Endothelial cell of umbilical vein (primary cell): ENCODE measurements around the gene EXD2. TPM values are rescaled to one million over a fixed set of nuclear protein-coding genes. Genes with fewer than 3 reads are reported as not detected.

Experiments used
- BruUV-seq: library from RNA; stranded (reverse); fragments of 400-500 nt; replicated peaks from 2 replicates; lab custom pipeline; 2021; lab: Mats Ljungman, UMichigan
- CTCF ChIA-PET: fragments of 300-600, 350-600 bp; sonication (Branson Sonifier 250); formaldehyde crosslinking; loops from one replicate; lab custom pipeline; 2021; ENCODE audit warnings: antibody characterized with exemption, inconsistent platforms; lab: Charles Lee
- POLR2A ChIA-PET: fragments of 300-600, 350-600 bp; sonication (Branson Sonifier 250); formaldehyde crosslinking; loops from one replicate; lab custom pipeline; 2021; ENCODE audit warnings: antibody characterized with exemption, inconsistent platforms; lab: Charles Lee
- DNase-seq: peaks from one replicate; pipeline ENCODE4 v3.0.0-alpha.2; 2011; ENCODE audit warnings: low read depth, low spot score
- FAIRE-seq: peaks from 2 replicates; lab custom pipeline; 2011; peaks lifted over from hg19 to GRCh38; lab: Jason Lieb, UNC
- H2AFZ ChIP-seq: 2 replicates; pipeline ENCODE4 v1.6.0; 2012; ENCODE audit warnings: low read depth, low read length, control low read depth, inconsistent platforms
- H3K27ac ChIP-seq: 2 replicates; pipeline ENCODE4 v1.5.1; 2011; ENCODE audit warnings: low read depth, mild to moderate bottlenecking, control low read depth, low read length, moderate library complexity; ENCODE audit not compliant: insufficient read depth
- H3K27me3 ChIP-seq, 2 experiments: 2 replicates each; pipeline versions ENCODE4 v1.6.0 to v1.6.1; 2011; ENCODE audit warnings: low read length in 2 of 2, mixed read lengths in 1 of 2; ENCODE audit not compliant: control insufficient read depth in 2 of 2, insufficient read depth in 2 of 2
- H3K36me3 ChIP-seq, 2 experiments: 2 replicates in 1 of 2; 3 replicates in 1 of 2; pipeline ENCODE4 v1.5.1; 2011; ENCODE audit warnings: low read length in 2 of 2, mild to moderate bottlenecking in 1 of 2, moderate library complexity in 1 of 2; ENCODE audit not compliant: control insufficient read depth in 2 of 2, insufficient read depth in 2 of 2; ENCODE audit errors: extremely low read depth in 1 of 2
- H3K4me1 ChIP-seq: 3 replicates; pipeline ENCODE4 v1.5.1; 2011; ENCODE audit warnings: mild to moderate bottlenecking, low read length; ENCODE audit not compliant: control insufficient read depth, insufficient read depth; ENCODE audit errors: extremely low read depth
- H3K4me2 ChIP-seq: 2 replicates; pipeline ENCODE4 v1.6.1; 2011; ENCODE audit warnings: low read length, control low read depth, mixed read lengths; ENCODE audit not compliant: insufficient read depth
- H3K4me3 ChIP-seq, 3 experiments: fragments of 200-600 bp in 1 of 3; sonication (generic), shearing (Covaris generic) in 1 of 3; replicated peaks in 1 of 3; 2 replicates each; pipeline ENCODE4 v1.5.1; 2011 to 2016; ENCODE audit warnings: control low read depth in 3 of 3, low read length in 3 of 3, mild to moderate bottlenecking in 2 of 3, inconsistent platforms in 1 of 3, low read depth in 1 of 3, moderate library complexity in 1 of 3; ENCODE audit not compliant: insufficient read depth in 1 of 3
- H3K79me2 ChIP-seq: 2 replicates; pipeline ENCODE4 v1.6.0; 2012; ENCODE audit warnings: low read length, inconsistent platforms; ENCODE audit not compliant: control insufficient read depth, insufficient read depth
- H3K9ac ChIP-seq: replicated peaks from 2 replicates; pipeline ENCODE3; 2011; ENCODE audit warnings: low read length, control low read depth; ENCODE audit not compliant: insufficient read depth; ENCODE audit errors: extremely low read depth
- H3K9me1 ChIP-seq: replicated peaks from 3 replicates; pipeline ENCODE4 v1.6.0; 2011; ENCODE audit warnings: mild to moderate bottlenecking, low read length; ENCODE audit not compliant: control insufficient read depth, insufficient read depth; ENCODE audit errors: extremely low read depth
- H3K9me3 ChIP-seq: replicated peaks from 2 replicates; pipeline ENCODE4 v1.5.1; 2012; ENCODE audit warnings: low read length, inconsistent platforms; ENCODE audit not compliant: control insufficient read depth, insufficient read depth
- H4K20me1 ChIP-seq: replicated peaks from 2 replicates; pipeline ENCODE3; 2011; ENCODE audit warnings: mild to moderate bottlenecking, low read length; ENCODE audit not compliant: control insufficient read depth, insufficient read depth; ENCODE audit errors: extremely low read depth
- EZH2 ChIP-seq: IDR thresholded peaks from 2 replicates; pipeline ENCODE4 v1.6.1; 2012; ENCODE audit warnings: borderline replicate concordance, low read depth, mild to moderate bottlenecking, moderate library complexity, low read length, inconsistent platforms; ENCODE audit not compliant: severe bottlenecking
- FOS ChIP-seq: IDR thresholded peaks from 2 replicates; pipeline ENCODE4 v1.6.1; 2011; ENCODE audit warnings: mild to moderate bottlenecking, low read length, moderate library complexity, borderline replicate concordance; ENCODE audit not compliant: insufficient read depth
- GATA2 ChIP-seq: IDR thresholded peaks from 2 replicates; pipeline ENCODE4 v1.7.0; 2011; ENCODE audit warnings: low read depth, mild to moderate bottlenecking, moderate library complexity, mixed read lengths, low read length; ENCODE audit not compliant: insufficient read length, insufficient read depth
- JUN ChIP-seq: IDR thresholded peaks from 2 replicates; pipeline ENCODE4 v1.6.1; 2011; ENCODE audit warnings: borderline replicate concordance, low read depth; ENCODE audit not compliant: insufficient read length, insufficient read depth
- MYC ChIP-seq: IDR thresholded peaks from one replicate; pipeline ENCODE4 v1.6.1; 2011; ENCODE audit warnings: mild to moderate bottlenecking, low read depth, low read length
- POLR2AphosphoS5 ChIP-seq: IDR thresholded peaks from 2 replicates; pipeline ENCODE4 v1.6.1; 2012; ENCODE audit warnings: low read depth, mild to moderate bottlenecking, control low read depth, low read length, moderate library complexity; ENCODE audit not compliant: insufficient read depth
- dilution Hi-C: fragments of 300-500 bp; cut with MboI; formaldehyde crosslinking; loops from one replicate; pipeline ENCODE4 v1.15.0; 2019; ENCODE audit warnings: low sequenced_read_pairs; ENCODE audit not compliant: extremely low pct_ligation_motif_present
- intact Hi-C: fragments of 100-400 bp; cut with micrococcal nuclease; formaldehyde crosslinking; loops from one replicate; pipeline ENCODE4 v1.10.0; 2022
- polyA plus RNA-seq, 4 experiments: library from polyadenylated mRNA; depleted of rRNA in 3 of 4; stranded (reverse) in 3 of 4; unstranded in 1 of 4; fragments of >200 nt; gene quantifications; 2 replicates each; pipeline versions ENCODE4 v1.2.1 to v1.2.3, GENCODE V29; 2011 to 2012; ENCODE audit warnings: missing spikeins in 1 of 4
- total RNA-seq: library from RNA; stranded (reverse); gene quantifications from 2 replicates; pipeline ENCODE4 v1.2.3, GENCODE V29; 2021
- TF ChIP-seq, protein P1 (sequence below), 2 donors: IDR thresholded peaks; 1 replicate in 1 of 2; 2 replicates in 1 of 2; pipeline ENCODE4 v1.5.1; 2011; ENCODE audit warnings: low read length in 2 of 2, mild to moderate bottlenecking in 2 of 2, moderate library complexity in 2 of 2, control low read depth in 1 of 2, inconsistent platforms in 1 of 2, low read depth in 1 of 2; ENCODE audit not compliant: insufficient read depth in 1 of 2; ENCODE audit errors: extremely low read depth in 1 of 2

EXD2 gene
- total and polyA plus RNA-seq, 2 donors (not counting 3 experiments of a cell fraction or from before 2014, with no cell fraction given) = 11.6 to 22.6 TPM

DNA sequence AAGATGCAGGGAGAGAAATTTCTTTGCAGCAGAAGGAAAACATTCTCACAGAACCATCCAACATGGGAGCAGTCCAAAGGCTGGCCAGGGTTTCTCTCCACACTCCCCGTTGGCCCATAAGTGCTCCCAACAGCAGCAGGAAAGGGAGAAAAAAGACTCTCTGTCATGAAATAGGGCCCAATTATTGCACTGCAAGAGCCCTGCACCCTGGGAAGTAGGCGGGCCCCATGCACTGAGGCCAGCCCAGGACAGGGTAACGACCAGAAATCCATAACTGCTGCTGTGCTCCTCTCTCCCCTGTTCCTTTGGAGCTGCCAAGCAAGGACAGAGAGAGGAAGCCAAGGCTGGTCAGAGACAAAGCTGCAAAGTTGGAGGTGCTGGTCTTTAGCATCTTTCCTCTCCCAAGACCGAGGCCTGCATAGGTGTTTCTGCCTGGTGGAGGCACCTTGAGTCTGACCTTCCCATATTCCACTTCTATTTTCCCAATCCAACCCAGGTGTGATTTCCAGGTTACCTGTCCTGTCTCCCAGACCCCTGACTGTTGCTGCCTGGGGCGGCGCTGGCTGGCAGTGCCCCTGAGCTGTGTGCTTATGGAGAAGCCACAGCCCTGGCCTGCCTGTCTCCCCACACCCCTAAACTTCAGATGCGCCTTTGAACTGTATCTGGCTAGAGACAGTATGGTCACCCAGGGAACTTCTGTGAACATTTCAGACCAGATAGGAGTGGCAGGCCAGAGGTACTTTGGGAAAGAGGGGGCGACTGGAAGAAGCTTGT, 75.5 kb downstream of the EXD2 start:
- FAIRE-seq = no peak
- H4K20me1 ChIP-seq = no peaks in the 10 kb centered on the region
- no peak overlapping the region for H3K27ac ChIP-seq
- BruUV-seq = no TSS peak
- H3K9me1 ChIP-seq = no peaks in the 10 kb centered on the region
- TF ChIP-seq EZH2 (no peak), FOS (no peak), GATA2 (no peak), POLR2AphosphoS5 (no peak), MYC (no peak), JUN (no peak)
- TF ChIP-seq, protein P1, sequence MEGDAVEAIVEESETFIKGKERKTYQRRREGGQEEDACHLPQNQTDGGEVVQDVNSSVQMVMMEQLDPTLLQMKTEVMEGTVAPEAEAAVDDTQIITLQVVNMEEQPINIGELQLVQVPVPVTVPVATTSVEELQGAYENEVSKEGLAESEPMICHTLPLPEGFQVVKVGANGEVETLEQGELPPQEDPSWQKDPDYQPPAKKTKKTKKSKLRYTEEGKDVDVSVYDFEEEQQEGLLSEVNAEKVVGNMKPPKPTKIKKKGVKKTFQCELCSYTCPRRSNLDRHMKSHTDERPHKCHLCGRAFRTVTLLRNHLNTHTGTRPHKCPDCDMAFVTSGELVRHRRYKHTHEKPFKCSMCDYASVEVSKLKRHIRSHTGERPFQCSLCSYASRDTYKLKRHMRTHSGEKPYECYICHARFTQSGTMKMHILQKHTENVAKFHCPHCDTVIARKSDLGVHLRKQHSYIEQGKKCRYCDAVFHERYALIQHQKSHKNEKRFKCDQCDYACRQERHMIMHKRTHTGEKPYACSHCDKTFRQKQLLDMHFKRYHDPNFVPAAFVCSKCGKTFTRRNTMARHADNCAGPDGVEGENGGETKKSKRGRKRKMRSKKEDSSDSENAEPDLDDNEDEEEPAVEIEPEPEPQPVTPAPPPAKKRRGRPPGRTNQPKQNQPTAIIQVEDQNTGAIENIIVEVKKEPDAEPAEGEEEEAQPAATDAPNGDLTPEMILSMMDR (IDR thresholded peaks at IDR 0.05; ENCODE audit: extremely low read depth in 1 of 2, insufficient read depth in 1 of 2, low read depth in 1 of 2, low read length in 2 of 2) = no peak
- H2AFZ ChIP-seq = no peak overlapping the region
- no peak overlapping the region for H3K4me2 ChIP-seq
- peaks cover 8% of the 10 kb centered on the region for H3K4me1 ChIP-seq
- dilution Hi-C loops (no loop called here), intact Hi-C loops (no loop called here)
- peaks cover 17% of the 10 kb centered on the region in 2 experiments for H3K27me3 ChIP-seq
- POLR2A ChIA-PET = no interaction called here
- H3K9ac ChIP-seq = no peak overlapping the region
- no peaks in the 10 kb centered on the region for H3K79me2 ChIP-seq
- no peaks in the 10 kb centered on the region for H3K9me3 ChIP-seq
- H3K4me3 ChIP-seq = no peak overlapping the region
- no peaks in the 10 kb centered on the region for H3K36me3 ChIP-seq
- DNase-seq = no peak
- CTCF ChIA-PET = no interaction called here
